LNCAP (cell line): ENCODE measurements around the gene FAM240A.

ENCODE experiments used
- TF ChIP-seq, protein P1 (sequence below): fragments of 450-650 bp; IDR thresholded peaks from 2 replicates; pipeline ENCODE4 v1.5.1; 2017; ENCODE audit warnings: mild to moderate bottlenecking

The FAM240A gene

DNA sequence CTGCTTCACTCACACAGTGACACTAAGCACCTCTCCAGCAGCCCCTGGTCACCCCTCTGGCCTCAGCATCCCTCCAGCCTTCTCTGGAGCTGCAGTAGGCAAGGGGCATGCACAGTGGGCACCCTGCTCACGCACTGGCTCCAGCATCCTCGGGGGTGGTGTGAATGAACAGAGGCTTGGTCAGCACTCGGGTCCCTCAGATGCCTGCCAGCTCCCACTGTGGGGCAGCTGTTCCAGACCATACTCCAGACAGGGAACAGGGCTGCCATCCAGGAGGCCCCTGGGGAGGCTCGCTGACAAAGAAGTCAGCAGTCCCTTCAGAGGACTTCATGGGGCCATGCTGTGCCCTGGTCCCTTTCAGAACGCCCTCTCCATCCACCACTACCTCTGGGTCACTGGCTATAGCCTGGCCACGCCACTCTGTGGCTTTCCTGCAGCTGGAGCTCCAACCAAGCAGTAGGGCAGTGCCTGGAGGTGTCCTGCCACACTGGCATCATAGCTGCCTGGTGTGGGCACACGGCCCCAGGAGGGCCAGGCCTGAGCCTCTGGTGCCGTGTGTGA lies 54.8 kb downstream of the FAM240A start:
- TF ChIP-seq, protein P1, sequence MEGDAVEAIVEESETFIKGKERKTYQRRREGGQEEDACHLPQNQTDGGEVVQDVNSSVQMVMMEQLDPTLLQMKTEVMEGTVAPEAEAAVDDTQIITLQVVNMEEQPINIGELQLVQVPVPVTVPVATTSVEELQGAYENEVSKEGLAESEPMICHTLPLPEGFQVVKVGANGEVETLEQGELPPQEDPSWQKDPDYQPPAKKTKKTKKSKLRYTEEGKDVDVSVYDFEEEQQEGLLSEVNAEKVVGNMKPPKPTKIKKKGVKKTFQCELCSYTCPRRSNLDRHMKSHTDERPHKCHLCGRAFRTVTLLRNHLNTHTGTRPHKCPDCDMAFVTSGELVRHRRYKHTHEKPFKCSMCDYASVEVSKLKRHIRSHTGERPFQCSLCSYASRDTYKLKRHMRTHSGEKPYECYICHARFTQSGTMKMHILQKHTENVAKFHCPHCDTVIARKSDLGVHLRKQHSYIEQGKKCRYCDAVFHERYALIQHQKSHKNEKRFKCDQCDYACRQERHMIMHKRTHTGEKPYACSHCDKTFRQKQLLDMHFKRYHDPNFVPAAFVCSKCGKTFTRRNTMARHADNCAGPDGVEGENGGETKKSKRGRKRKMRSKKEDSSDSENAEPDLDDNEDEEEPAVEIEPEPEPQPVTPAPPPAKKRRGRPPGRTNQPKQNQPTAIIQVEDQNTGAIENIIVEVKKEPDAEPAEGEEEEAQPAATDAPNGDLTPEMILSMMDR, result no peak

DNA sequence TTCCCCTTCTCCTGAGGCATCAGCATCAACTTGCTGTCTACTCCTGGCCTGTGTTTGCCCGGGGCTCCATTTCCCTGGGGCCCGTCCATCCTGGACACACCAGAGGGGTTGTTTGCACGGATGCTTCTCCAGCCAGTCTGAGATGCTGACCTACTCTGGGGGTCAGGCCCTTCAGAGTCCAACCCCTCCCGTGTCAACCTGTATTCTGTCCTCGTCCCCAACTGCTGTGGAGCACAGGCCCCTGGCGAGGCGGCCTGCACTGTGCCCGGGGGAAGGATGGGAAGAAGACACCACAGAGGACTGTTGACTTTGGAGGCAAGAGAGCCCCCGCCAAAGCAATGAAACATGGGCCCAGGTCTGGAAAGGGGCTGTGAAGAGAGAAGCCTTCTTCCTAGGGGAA lies 55.3 kb downstream of the FAM240A start:
- TF ChIP-seq, protein P1, result no peak

DNA sequence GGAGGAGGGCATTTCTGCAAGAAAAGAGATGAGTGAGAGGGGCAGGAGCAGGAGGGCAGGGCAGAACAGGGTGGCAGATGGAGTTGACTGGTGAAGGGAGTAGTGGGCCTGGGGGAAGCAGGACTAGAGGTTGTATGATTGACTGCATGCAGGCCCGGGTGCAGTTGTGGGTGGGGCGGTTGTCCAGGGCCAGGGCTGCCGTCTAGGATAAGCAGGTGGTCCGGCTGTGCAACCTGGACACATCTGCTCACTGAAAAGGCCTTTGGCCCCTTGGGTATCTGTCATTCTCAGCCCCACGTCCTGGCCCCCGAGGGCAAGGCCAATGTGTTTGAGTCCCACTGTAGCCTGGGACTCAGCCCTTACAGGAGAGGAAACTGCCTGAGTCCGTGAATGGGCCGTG lies 55.8 kb downstream of the FAM240A start:
- TF ChIP-seq, protein P1, result no peak

DNA sequence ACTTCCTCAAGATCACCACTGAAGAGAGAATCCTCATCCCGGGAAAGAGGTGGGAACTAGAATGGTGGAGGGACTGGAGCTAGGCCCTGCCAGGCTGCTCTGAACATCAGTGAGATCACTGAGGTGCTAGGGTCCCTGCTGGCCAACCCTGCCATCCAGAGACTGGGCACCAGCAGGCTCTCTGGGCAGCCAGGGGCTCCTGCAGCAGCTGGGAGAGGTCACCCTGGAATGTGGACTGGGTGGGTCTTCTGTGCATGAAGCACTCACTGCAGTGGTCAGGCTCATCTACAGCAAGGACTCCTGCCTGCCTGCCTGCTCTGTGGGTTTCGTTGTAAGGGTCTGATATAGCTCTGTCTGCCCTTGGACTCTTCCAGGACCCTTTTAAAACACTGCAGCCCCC lies 56.3 kb downstream of the FAM240A start:
- TF ChIP-seq, protein P1, result no peak

DNA sequence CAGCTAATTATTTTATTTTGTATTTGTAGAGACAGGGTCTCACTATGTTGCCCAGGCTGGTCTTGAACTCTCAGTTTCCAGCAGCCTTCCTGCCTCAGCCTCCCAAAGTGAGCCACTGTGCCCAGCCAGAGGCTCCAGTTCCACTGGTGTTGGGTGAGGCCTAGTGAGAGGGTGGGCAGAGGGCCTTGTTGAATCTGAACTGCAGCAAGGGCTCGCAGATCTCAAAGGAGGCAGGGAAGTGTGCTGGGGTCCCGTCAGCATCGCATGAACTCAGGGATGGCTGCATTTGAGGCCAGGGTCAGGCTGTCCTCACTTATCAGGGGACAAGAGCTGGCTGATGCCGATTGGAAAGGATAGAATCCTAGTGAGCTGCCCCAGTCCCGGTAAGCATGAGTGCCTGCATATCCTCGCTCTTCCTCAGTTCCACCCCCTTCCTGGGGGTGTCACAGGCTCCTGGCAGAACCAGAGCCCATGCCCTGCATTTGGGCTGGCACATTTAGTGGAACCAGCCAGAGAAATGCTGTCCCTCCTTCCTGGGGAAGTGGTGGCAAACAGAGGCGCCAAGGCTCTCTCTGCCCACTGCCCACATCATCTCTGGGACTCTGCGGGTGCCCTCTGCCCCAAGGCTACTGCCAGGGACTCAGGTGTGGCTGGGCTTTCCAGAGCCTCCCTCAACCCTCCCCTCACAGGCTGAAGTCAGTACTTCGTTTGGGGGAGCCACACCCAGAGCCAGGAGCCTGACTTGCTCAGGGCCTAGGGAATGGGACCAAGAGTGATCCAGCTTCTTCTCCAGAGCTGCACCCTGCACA lies 57.1 kb downstream of the FAM240A start:
- TF ChIP-seq, protein P1, result no peak

DNA sequence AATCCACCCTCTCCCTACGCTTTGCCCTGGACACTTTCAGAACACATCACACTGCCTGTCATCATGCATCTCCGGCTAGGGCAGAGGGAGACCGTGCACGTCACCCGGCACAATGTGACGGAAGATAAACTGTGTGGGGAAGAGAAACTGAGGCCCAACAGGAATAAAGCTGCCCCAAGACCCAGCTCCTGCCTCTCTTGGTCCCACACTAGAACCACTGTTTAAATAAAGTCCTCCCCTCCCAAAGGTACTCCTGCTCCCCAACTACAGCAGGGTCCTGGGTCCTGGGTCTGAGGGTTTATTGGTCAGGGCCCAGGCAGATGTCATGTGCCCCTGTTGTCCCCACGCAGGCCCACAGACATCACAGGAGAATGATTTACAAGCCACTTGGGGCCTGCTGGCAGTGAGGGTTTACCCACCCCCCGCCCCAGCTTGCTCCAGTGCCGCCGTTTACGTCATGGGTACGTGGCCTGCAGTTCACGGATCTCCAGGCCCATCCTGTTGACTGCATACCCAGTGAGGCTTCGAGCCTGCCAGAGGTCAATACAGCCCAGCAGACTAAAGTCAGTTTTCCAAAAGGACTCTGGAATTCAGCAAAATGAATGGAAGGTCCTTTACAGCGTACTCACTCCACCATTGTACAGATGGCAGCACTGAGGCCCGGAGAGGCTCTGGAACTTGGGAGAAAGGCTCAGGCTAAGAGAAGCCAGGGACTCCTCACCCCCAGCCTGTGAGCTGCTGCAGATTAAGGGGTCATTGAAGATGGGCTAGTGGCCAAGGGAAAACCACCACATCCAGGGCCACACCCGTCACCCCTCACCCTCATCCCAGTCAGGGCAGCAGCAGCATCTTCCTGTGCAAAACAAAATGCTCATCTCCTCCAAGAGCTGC lies 57.9 kb downstream of the FAM240A start:
- TF ChIP-seq, protein P1, result no peak

DNA sequence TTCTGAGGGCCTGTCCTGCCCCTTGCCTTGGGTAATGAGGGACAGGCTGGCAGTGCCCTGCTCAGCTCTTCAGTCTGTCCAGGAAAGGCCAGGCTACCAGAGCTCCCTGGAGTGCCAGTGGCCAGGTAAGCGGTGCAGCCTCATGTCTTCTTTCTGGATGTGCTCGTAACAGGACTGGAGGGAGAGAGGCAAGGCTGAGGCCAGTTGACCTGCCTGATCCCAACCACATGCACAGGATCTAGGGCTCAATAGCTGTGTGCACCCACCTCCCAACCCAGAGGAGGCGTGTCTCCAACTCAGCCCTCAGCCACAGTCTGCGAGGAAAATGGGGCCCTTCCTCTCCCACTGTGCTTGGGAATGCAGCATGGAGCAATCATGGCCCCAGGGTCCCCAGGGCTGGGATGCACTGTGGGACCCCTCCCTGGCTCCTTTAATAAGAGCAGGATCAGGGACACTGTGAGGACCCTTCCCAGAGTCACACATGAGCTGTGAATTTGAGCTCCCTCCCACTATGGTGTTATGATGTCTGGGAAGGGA lies 58.6 kb downstream of the FAM240A start:
- TF ChIP-seq, protein P1, result no peak
